Prostate gland (tissue), 2 donors: Measurements from ENCODE around the gene CAPN15. TPM values are rescaled to one million over a fixed set of nuclear protein-coding genes. Genes with fewer than 3 reads are reported as not detected.

ENCODE experiments used
- DNase-seq: peaks from one replicate; pipeline ENCODE4 v3.0.0-alpha.2; 2019; ENCODE audit warnings: low spot score
- H3K27ac ChIP-seq, 2 donors: fragments of 200-600 bp; sonication (generic); 2 replicates each; pipeline ENCODE4 v1.5.1; 2017 to 2019
- H3K27me3 ChIP-seq: fragments of 200-600 bp; sonication (generic); replicated peaks from 2 replicates; pipeline ENCODE4 v1.5.1; 2019; ENCODE audit not compliant: insufficient read depth
- H3K36me3 ChIP-seq, 2 donors: fragments of 200-600 bp; sonication (generic); 1 replicate in 1 of 2; 2 replicates in 1 of 2; pipeline versions ENCODE4 v1.5.1 to v1.8.1; 2017 to 2019
- H3K4me1 ChIP-seq: fragments of 200-600 bp; sonication (generic); replicated peaks from 2 replicates; pipeline ENCODE4 v1.5.1; 2019
- H3K4me3 ChIP-seq, 2 donors: fragments of 200-600 bp; sonication (generic); 2 replicates each; pipeline ENCODE4 v1.5.1; 2017 to 2019
- H3K9me3 ChIP-seq: fragments of 200-600 bp; sonication (generic); 2 replicates; pipeline ENCODE4 v1.5.1; 2017
- CTCF ChIP-seq, 4 experiments: fragments of 200-600 bp in 2 of 4; fragments of 450-650 bp in 2 of 4; sonication (generic) in 2 of 4; IDR thresholded peaks; 1 replicate in 3 of 4; 2 replicates in 1 of 4; pipeline ENCODE4 v1.5.1; 2016 to 2019; ENCODE audit warnings: antibody characterized with exemption in 4 of 4, mild to moderate bottlenecking in 2 of 4, moderate library complexity in 2 of 4
- POLR2A ChIP-seq: fragments of 450-650 bp; IDR thresholded peaks from one replicate; pipeline ENCODE4 v1.6.1; 2016; ENCODE audit warnings: antibody characterized with exemption, mild to moderate bottlenecking
- POLR2AphosphoS5 ChIP-seq: sonication (generic); formaldehyde crosslinking; IDR thresholded peaks from one replicate; pipeline ENCODE4 v1.6.1; 2017; ENCODE audit warnings: antibody characterized with exemption
- WGBS: methylation state at CpG from one replicate; pipeline ENCODE4 v1.1.5; 2018; 5-methylcytosine and 5-hydroxymethylcytosine counted together
- intact Hi-C: fragments of 100-400 bp; cut with DNase I; formaldehyde crosslinking; loops from one replicate; pipeline ENCODE4 v1.14.2; 2022
- total RNA-seq, 2 donors: library from RNA; depleted of rRNA; stranded (reverse); fragments of >200 nt; gene quantifications; one replicate each; pipeline ENCODE4 v1.1.0, GENCODE V29; 2016

Gene CAPN15
- total RNA-seq, 2 donors from 2014 or later: 59.7 to 80.7 TPM

- Histone ChIP-seq H3K4me3 (peak overlapping the region; percentile 84 to 94), H3K27ac (peak overlapping the region in 1 of 2 donors; percentile 71), H3K9me3 (no peaks in the 10 kb centered on the region), H3K27me3 (no peaks in the 10 kb centered on the region), H3K4me1 (no peaks in the 10 kb centered on the region), H3K36me3 (no peaks in the 10 kb centered on the region)
- 52% methylated on average over 10 of the region's 11 CpGs for WGBS
- no peak for DNase-seq
- intact Hi-C loops: no loop called here
- TF ChIP-seq CTCF (IDR thresholded peaks at IDR 0.05) (no peak), POLR2A (no peak)
Observed at GRCh38 chr16:568401-569258, 41.1 kb downstream of the CAPN15 start.

GRCh38 chr16:569445-570254, 42.1 kb downstream of the CAPN15 start, which contains the start of gene PIGQ:
PIGQ (plus strand) TSS chr16:569968; CDS start chr16:574075, 4,107 bp downstream.
- Histone ChIP-seq H3K4me1 (no peaks in the 10 kb centered on the region), H3K27me3 (no peaks in the 10 kb centered on the region), H3K36me3 (peaks cover 3 to 7% of the 10 kb centered on the region in 2 donors), H3K27ac (peak within 1 kb of the TSS; percentile 71), H3K4me3 (peak within 1 kb of the TSS; percentile 84 to 94), H3K9me3 (no peaks in the 10 kb centered on the region)
- intact Hi-C loops: no loop called here
- peak; percentile 40 for DNase-seq
- no peak for TF ChIP-seq POLR2A
- no peak for TF ChIP-seq CTCF (IDR thresholded peaks at IDR 0.05)
- TF ChIP-seq POLR2AphosphoS5: no peak
- 3% methylated on average over 35 of the region's 87 CpGs for WGBS

GRCh38 chr16:572865-573650, 45.5 kb downstream of the CAPN15 start:
- Histone ChIP-seq H3K9me3 (no peaks in the 10 kb centered on the region), H3K27me3 (no peaks in the 10 kb centered on the region), H3K4me3 (no peak overlapping the region), H3K27ac (no peak overlapping the region), H3K4me1 (no peaks in the 10 kb centered on the region), H3K36me3 (peaks cover 8 to 10% of the 10 kb centered on the region in 2 donors)
- intact Hi-C loops: no loop called here
- DNase-seq: no peak
- 86% methylated on average over 25 of the region's 27 CpGs for WGBS
- TF ChIP-seq CTCF (IDR thresholded peaks at IDR 0.05) (no peak), POLR2AphosphoS5 (no peak), POLR2A (no peak)

- Histone ChIP-seq H3K9me3 (no peaks in the 10 kb centered on the region), H3K4me3 (no peak overlapping the region), H3K4me1 (no peaks in the 10 kb centered on the region), H3K27ac (no peak overlapping the region), H3K27me3 (no peaks in the 10 kb centered on the region), H3K36me3 (peaks cover 8 to 10% of the 10 kb centered on the region in 2 donors)
- DNase-seq: no peak
- WGBS: 90% methylated on average over 40 of the region's 46 CpGs
- intact Hi-C loops: no loop called here
- no peak for TF ChIP-seq POLR2AphosphoS5
- TF ChIP-seq POLR2A: no peak
- TF ChIP-seq CTCF (IDR thresholded peaks at IDR 0.05): no peak
Observed at GRCh38 chr16:574021-574760, 46.7 kb downstream of the CAPN15 start.
